Caki2 (cell line): ENCODE data around the gene KAT2A. TPM values are rescaled to one million over a fixed set of nuclear protein-coding genes. Genes with fewer than 3 reads are reported as not detected.
A peak's percentile ranks its signal among the peaks of the same experiment; 100 is the strongest.

Experiments
- DNase-seq: peaks from one replicate; pipeline ENCODE4 v3.0.0-alpha.2; 2015; ENCODE audit warnings: low read depth
- in situ Hi-C: cut with HindIII; loops from 2 replicates; pipeline ENCODE4 v1.10.0; 2016; ENCODE audit warnings: low sequenced_read_pairs, low pct_unique_long_range_greater_than_20kb, mixed read lengths
- total RNA-seq: library from RNA; depleted of rRNA; stranded (reverse); fragments of >200 nt; shearing (Covaris generic); gene quantifications from 2 replicates; pipeline ENCODE4 v1.2.3, GENCODE V29; 2014; ENCODE audit warnings: low replicate concordance

KAT2A gene
- total RNA-seq, 1 experiment from 2014 or later: 24.6 TPM

DNA sequence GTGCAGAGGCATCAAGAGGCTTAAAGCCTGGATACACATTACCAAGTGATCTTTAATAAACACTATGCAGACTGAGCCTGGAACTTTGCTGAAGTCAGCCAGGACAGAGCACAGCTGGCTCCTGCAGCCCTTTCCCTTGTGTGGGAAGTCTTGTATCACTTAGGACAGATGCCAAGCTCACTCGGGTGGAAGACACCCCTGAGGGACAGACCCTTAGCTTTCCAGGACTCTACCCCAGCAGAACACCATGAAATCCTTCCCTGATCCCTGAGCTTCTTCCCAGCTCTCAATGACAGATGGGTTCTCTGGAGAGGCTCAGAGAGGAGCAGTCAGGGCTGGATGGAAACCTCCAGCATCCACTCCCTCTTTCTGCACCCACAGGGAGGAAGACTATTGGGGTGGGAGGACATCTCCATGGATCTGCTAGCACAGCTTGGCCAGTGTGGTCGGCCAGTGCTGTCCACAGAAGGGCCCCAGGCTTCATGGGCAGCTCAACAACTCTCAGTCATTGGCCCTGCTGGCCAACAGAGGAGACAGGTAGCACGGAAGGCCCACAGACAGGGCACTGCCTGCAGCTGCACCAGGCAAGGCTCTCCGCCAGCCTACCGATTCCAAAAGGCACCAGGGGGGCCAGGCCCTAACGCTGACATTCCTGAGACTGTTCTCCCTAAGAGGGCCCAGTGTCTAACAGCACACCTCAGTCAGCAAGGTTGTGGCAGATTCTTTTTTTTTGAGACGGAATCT is 17.8 kb upstream of the KAT2A start:
- DNase-seq: no peak
- in situ Hi-C loops: no loop called here

DNA sequence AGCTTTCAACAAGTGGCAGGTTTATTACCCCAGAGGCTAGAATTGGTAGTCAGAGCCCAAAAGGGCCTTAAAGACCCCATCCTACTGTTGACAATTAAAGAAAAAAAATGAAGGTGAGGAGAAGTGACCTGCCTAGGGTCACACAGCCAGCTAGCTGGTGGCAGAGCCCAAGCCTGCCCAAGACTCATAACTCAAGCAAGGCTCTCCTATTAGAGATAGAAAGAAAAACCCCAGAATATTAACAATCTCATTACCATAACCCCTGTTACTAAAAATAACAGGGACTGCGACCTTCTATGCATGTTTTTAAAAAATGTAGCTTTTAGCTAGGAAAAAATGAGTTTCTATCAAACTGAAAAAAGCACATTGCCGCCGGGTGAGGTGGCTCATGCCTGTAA is 15.5 kb upstream of the KAT2A start:
- DNase-seq: no peak
- in situ Hi-C loops: no loop called here

DNA sequence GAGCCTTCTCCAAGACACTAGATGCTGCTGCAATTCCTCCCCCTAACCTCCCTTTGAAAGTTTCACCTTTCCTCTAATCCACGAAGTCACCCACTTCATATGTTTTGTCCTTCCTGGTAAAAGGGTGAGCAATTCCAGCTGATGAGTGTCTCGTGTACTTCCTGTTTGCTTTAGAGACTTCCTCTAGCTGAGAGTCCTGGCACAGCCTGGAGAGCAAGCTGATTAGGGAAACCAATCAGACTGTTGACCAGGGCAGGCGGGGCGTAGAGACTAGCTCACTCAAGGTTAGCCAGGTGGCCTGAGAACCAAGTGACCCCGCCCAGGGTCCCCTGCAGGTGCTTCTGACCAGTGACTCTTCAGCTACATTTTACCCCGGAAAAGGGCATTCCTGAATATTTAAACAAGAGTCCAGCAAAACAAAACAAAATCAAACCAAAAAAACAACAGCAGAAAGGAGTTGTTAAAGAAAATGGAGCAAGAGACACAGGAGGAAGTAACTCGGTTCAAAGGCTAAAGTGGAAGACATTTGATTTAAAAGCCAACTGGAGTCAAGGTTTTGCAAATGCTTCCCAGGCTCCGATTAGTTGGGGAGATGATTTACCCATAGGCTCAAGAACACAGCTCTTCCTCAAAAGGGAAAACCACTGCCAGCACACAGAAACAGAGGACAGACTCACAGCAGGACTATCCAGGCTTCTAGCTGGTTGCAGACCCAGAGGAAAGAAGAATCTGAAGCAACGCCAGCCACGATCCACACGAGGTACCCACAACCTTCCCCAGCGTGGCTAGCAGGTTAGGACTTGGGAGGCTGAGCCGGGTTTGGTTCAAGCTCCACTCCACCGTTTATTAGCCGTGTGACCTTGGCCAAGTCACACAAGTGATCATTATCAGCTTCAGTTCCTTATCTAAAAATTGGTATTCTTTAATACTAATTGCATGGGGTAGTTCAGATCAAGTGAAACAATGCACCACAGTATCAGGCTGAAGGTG is 14.8 kb upstream of the KAT2A start:
- DNase-seq: peak; percentile 54

DNA sequence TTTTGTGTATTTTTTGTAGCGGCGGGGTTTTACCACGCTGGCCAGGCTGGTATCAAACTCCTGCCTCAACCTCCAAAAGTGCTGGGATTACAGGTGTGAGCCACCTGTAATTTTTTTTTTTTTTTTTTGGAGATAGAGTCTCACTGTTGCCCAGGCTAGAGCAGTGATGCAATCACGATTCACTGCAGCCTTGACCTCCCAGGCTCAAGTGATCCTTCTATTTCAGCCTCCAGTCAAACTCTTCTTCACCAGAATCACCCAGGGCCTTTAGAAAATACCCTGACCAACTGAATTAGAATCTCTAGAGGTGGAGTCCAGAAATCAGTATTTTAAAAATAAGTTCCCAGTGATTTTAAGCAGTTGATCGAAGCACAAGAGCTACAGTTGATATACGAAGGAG is 14.0 kb upstream of the KAT2A start:
- no peak for DNase-seq
- in situ Hi-C loops: no loop called here

More for the DNA sequence above, 14.8 kb upstream of the KAT2A start:
- in situ Hi-C loops: no loop called here

DNA sequence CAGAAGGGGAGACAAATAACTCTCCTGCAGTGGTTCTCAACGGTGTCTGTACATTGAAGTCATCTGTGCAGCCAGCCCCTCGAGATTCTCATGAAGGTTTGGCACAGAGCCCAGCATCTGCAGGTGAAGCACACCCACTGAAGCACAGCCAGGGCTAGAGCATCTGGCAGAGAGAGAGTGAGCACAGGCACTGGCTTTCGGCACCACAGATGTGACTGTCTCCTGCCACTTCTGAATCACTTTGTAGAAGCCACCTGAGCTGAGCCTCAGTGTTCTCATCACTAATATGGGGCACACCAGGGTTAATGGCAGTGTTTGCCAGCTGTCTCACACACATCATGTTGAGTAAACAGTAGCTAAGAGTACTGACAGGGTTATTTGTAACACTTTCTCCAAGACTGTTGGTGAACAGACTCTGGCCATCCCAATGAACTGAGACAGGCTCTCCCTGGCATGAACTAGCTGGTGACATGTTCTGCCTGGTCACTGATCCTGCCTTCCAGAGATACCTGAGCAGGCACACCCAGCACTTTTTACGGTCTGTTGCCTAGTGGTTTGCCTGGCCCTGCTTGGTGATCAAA is 12.4 kb upstream of the KAT2A start:
- peak; percentile 34 for DNase-seq
- in situ Hi-C loops: no loop called here

DNA sequence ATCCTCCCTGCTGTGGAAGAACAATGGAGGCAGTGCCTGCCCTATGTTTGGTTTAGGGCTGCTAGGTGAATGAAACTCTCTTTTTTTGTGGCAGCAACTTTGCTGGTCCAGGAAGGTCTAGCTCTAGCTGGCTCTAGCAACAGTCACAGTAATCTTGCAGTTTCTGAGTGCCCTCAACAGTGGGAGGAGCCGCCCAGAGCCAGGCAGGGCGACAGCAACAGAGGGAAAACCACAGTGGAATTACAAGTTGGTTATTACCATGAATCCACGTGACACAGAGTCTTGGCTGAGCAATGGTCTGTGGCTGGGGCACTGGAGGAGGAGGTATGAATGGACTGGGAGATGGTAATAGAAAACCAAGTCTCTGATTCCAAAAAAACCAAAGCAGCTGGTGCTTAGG is 11.8 kb upstream of the KAT2A start:
- in situ Hi-C loops: no loop called here
- DNase-seq: peak; percentile 86

DNA sequence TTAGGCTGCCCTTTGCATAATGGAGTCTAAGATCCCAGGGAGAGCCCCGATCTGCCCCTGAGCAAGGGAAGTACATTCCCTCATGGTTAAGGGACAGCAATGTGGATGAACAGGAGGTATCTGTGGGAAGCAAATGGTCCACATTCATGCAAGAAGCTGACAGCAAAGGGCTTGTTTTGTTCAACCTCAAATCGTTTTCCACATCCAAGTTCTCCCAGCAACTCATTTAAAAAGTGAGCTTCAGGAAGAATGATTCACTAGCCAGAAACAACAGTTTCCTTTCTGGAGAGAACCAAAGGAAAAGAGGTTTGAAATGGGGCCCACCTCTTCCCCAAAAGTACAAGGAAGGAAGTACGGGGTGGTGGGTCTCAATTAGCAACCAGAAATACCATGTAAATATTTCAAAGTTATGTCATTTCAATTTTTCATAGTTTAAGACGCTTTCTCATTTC is 10.8 kb upstream of the KAT2A start:
- in situ Hi-C loops: no loop called here
- DNase-seq: no peak

DNA sequence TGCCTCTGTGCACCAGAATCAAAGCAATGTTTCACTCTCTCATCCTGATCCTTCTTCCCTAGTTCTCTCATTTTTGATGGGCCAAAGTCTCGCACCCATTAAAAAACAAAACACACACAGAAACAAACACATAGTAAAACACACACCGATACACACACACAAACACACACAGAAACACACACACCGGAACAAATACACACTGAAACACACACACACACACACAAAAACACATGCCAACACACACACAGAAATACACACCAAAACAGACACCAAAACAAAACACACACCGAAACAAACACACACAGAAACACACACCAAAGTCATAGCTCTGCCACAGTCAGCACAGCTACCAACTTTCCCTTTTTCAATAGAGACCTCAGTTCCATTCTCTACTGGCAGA is 10.1 kb upstream of the KAT2A start:
- in situ Hi-C loops: no loop called here
- no peak for DNase-seq

DNA sequence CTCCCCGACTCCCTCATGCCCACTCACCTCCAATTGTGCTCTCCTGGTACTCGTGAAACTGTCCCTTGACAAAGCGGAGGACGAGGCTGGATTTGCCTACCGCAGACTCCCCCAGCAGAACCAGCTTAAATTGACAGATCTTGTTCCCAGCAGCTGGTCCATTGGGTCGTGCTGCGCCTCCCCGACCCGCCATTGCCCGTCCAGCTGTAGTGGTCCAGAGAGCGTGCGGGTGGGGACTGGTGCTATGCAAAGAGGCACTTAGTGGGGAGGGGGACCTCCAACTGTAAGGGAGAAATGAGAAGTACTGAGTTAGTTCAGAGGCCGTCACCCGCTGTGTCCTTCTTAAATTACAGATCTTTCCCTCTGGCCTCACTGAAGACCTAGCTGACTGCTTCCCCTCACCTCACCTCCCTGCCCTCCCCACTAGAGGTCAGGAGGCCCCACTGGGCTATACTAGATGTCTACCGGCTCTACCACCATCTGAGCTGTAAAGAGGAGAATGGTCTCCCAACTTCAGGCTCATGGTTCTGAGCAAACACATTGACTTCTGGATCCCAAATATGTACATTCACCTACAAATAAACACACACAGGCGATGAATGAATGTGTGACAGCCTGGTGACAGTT is 9.3 kb upstream of the KAT2A start:
- in situ Hi-C loops: no loop called here
- DNase-seq: no peak

DNA sequence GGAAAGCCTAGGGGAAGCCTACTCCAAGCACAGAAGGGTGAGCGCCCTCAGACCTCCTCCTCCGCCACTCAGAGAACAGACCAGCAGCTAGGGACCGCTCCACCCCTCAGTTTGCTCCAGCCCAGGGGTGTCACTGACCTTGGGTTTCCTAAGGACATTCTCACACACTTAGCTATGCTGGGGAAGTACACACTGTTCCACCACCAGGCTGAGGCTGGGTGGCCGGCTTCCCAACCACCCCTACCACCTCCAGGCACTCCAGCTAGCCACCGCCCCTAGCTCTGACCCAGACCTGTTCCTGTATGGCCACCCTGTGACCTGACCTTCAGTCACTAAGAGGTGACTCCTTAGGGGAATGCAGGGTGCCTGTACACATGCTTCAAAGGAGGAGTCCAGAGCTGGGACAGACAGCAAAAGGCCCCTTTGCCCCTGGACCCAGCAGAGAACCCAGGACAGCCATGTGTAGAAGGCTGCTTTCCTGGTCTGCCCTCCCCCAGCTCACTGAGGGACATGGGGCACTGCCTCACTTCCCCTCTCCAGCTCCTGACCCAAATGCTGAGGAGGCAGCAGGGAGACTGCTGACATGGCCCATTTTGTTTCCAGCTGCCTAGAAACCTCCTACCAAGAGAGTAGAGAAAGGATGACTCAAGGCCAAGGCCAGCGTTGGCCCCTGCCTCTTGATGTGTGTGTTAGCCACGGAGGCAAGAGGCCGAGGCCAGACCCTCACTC is 8.1 kb upstream of the KAT2A start:
- in situ Hi-C loops: no loop called here

DNA sequence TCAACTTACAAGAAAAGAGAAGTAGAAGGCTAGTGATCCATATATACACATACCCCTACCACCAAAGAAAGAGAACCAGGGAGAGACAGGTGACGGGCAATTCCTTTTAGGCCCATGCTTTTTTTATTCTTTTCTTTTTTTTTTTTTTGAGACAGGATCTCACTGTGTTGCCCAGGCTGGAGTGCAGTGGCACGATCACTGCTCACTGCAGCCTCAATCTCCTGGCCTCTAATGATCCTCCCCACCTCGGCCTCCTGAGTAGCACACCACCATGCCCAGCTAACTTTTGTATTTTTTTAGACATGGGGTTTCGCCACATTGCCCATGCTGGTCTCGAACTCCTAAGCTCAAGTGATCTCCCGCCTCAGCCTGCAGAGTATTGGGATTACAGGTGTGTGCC is 6.2 kb upstream of the KAT2A start:
- DNase-seq: no peak
- in situ Hi-C loops: no loop called here

More for the DNA sequence above, 8.1 kb upstream of the KAT2A start:
- no peak for DNase-seq

DNA sequence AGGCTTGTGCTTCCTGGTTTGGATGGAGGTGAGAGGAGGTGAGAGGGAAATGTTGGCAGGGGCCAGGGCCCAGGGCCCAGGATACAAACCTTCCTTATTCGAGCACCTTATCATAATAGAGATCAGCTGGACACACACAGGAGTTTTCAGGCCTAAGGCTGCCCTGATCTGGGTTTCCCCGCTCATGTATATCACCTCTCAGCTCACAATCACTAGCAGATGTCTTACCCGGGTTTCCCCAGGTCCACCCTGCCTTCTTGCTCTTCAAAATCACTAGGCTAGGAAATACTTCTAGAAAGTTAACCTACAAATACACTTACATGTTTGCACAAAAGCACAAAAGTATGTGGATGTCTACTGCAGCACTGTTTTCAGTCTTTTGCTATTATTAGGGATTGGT is 5.7 kb upstream of the KAT2A start:
- no peak for DNase-seq
- in situ Hi-C loops: no loop called here

DNA sequence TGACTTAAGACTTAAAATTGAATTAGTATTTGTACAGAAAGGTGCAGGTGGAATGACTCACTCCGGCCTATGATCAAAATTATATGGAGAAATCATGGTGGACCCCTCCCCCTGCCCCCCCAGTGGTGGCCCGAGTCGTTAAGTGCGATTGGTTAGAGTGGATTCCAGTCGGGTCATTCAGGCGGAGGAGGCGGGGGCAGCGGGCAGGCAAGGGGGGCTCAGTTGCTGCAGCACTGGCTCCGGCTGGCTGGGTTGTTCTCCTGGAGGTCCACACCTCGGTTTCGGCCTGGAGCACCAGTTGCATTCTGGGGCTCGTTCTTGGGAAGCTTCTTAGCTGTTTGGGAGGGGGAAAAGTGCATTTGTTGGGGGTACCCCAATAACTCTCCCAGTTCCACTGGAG is 4.4 kb upstream of the KAT2A start:
- in situ Hi-C loops: no loop called here
- no peak for DNase-seq

DNA sequence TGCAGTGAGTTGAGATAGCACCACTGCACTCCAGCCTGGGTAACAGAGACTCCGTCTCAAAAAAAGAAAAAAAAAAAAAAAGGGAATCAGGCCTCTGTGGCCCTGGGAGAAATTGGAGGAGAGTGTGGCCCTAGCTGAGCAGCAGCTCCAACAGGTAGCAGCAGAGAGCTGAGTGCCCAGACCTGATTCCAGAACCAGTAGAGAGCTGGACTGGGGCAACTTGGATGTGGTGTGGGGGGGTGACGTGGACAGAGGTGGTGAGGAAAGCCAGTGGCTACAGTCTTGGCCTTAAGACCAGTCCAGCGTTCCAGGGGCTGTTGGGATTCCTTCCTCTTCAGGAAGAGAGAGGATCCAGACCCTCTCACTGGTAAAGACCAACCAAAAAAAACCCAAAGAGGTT is 3.1 kb upstream of the KAT2A start:
- no peak for DNase-seq
- in situ Hi-C loops: no loop called here

DNA sequence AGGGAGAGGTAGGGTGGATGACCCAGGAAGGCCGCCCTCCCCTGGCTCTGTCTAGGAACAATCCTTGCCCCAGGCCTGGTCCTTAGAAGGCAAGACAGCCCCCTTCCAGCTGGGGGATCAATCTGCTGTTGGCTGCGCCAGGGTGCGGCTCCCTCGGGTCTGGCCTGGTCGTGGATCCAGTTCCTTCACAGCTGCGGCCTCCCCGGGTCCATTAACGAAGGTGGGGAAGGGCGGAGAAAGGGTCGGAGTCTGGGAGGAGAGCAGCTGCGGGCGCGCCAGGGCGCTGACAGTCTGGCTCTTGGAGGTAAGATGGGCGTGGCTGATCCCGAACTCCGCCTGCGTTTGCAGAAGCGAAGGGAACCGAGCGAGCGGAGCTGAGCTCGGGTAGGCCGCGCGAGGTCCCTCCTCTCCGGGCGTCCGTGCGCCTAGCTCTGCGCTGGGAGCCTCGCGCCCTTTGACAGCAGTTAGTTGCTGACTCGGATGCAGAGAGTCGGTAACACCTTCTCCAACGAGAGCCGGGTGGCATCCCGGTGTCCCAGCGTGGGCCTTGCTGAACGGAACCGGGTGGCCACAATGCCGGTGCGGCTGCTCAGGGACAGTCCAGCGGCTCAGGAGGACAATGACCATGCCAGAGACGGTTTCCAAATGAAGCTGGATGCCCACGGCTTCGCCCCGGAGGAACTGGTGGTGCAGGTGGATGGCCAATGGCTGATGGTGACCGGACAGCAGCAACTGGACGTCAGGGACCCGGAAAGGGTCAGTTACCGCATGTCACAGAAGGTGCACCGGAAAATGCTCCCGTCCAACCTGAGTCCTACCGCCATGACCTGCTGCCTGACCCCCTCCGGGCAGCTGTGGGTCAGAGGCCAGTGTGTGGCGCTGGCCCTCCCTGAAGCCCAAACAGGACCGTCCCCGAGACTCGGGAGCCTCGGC is 1.5 kb upstream of the KAT2A start, which contains the start of gene HSPB9:
Gene HSPB9 (plus strand): TSS at position 434 of the 933 bp plus-strand sequence. CDS start 47 bp downstream, at position 481.
- in situ Hi-C loops: no loop called here
- no peak for DNase-seq

DNA sequence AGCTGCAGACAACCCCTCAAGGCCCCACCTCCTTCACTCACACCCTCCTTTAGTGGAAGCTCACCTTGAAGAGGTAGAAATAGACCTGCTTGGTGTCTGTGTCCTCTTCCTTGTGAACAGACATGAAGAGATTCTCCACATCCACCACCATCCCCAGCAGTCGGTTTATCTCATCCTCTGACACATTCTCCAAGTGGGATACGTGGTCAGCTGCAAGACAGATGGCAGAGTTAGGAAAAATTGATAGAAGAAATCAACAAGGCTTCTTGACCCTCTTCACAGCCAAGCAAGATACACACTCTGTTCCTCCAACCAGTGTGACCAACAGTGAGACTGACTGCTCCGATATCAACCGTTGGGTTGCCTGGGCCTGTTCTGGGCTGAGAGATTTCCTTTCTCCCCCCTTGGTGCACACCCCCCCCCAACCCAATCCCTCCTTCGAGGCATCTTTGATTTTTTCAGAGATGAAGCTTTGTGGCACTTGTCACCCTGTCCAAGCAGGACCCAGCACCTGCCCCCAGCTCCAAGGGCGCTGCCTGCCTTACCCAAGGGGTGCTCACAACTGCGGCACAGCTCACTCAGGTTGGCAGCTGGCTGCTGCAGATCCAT is 902 bp downstream of the KAT2A start:
- in situ Hi-C loops: no loop called here
- DNase-seq: no peak
